HFF-Myc (cell line): ENCODE results near the gene FAM217B.

Experiments
- DNase-seq: peaks from one replicate; pipeline ENCODE4 v3.0.0-alpha.2; 2011; ENCODE audit warnings: low read depth; ENCODE audit errors: extremely low read depth
- H3K4me3 ChIP-seq: replicated peaks from 2 replicates; pipeline ENCODE4 v1.5.1; 2011; ENCODE audit warnings: low read depth, mild to moderate bottlenecking, control low read depth, low read length
- TF ChIP-seq, protein P1 (sequence below): IDR thresholded peaks from 2 replicates; pipeline ENCODE4 v1.5.1; 2012; ENCODE audit warnings: mild to moderate bottlenecking, low read depth, low read length, control low read depth; ENCODE audit errors: missing control alignments

Gene FAM217B

DNA sequence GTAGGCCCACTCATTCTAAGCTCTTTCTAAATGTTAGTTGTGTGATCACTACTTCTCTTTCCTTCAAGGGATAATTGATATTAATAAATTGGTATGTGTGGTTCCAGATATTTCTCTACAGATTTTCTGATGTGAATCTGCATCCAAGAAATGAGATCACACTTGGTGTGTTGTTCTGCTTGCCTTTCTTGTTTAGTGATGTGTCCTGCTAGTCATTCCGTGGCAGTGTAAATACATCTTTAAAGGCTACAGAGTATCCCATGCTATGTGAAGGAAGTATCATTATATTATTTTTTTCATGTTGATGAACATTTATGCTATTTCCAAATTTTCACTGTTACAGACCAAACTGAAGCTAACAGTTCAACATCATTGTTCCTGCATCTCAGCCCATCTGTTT is 31.2 kb downstream of the FAM217B start:
- no peak overlapping the region for H3K4me3 ChIP-seq
- no peak for DNase-seq
- TF ChIP-seq, protein P1, sequence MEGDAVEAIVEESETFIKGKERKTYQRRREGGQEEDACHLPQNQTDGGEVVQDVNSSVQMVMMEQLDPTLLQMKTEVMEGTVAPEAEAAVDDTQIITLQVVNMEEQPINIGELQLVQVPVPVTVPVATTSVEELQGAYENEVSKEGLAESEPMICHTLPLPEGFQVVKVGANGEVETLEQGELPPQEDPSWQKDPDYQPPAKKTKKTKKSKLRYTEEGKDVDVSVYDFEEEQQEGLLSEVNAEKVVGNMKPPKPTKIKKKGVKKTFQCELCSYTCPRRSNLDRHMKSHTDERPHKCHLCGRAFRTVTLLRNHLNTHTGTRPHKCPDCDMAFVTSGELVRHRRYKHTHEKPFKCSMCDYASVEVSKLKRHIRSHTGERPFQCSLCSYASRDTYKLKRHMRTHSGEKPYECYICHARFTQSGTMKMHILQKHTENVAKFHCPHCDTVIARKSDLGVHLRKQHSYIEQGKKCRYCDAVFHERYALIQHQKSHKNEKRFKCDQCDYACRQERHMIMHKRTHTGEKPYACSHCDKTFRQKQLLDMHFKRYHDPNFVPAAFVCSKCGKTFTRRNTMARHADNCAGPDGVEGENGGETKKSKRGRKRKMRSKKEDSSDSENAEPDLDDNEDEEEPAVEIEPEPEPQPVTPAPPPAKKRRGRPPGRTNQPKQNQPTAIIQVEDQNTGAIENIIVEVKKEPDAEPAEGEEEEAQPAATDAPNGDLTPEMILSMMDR = no peak

- H3K4me3 ChIP-seq = no peak overlapping the region
- TF ChIP-seq, protein P1 = no peak
- no peak for DNase-seq
Measured at GRCh38 chr20:59972037-59972801, 32.0 kb downstream of the FAM217B start.

GRCh38 chr20:59976156-59976782 is 36.1 kb downstream of the FAM217B start:
- TF ChIP-seq, protein P1 = no peak
- no peak for DNase-seq

DNA sequence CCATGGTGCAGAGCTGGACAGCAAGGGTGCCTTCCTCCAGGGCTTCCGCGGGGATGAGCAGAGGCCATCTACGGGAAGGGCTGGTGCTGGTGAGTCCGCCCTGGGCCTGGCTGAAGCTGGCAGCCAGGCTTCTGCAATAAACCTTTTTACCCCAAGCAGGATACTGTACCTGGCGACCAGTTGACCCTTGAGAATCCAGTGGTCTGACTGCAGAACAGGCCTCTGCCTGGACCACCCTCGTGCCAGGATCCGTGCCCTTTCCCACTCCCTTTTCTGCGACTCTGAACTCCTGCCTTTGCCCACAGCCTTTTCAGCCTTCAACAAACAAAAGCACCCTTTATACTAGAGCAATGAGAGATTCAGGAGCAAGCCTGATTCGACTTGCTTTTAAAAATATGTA is 36.9 kb downstream of the FAM217B start:
- DNase-seq = no peak
- TF ChIP-seq, protein P1 = no peak
- no peak overlapping the region for H3K4me3 ChIP-seq

More at GRCh38 chr20:59976156-59976782, 36.1 kb downstream of the FAM217B start:
- no peak overlapping the region for H3K4me3 ChIP-seq

GRCh38 chr20:59983076-59983475 is 42.9 kb downstream of the FAM217B start:
- no peak for DNase-seq
- TF ChIP-seq, protein P1 = no peak
- H3K4me3 ChIP-seq = no peak overlapping the region

DNA sequence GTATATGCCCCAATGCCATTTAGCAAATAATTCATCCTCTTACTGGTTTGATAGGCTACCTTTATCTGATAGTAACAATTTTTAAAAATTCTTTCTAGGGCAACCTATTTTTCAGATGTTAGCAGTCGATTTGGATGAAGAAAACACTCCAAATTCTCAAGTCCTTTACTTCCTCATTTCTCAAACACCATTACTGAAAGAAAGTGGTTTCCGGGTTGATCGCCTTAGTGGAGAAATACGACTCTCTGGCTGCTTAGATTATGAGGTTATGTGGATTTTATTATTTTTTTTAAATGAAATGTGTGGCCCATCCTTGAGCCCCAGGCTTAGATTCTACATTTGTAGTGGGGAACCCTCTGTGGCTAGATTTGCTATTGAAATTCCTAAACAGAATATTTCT is 44.4 kb downstream of the FAM217B start:
- no peak for DNase-seq

More for the DNA sequence above, 44.4 kb downstream of the FAM217B start:
- H3K4me3 ChIP-seq = no peak overlapping the region
- TF ChIP-seq, protein P1 = no peak
